H1 (cell line): ENCODE measurements around the gene C1orf21. TPM values are rescaled to one million over a fixed set of nuclear protein-coding genes. Genes with fewer than 3 reads are reported as not detected.

Source experiments
- CTCF ChIA-PET: fragments of 300-600 bp; sonication (Branson Sonifier 250); formaldehyde crosslinking; loops from one replicate; lab custom pipeline; 2021; ENCODE audit not compliant: partially characterized antibody; lab: Charles Lee
- POLR2A ChIA-PET: fragments of 300-600 bp; sonication (Branson Sonifier 250); formaldehyde crosslinking; loops from one replicate; lab custom pipeline; 2021; ENCODE audit warnings: inconsistent platforms; ENCODE audit not compliant: partially characterized antibody; lab: Charles Lee
- DNase-seq, 2 experiments: peaks; one replicate each; pipeline versions ENCODE4 v3.0.0 to v3.0.0-alpha.2; 2010 to 2022; ENCODE audit warnings: low spot score in 2 of 2, low read depth in 1 of 2, mixed read lengths in 1 of 2
- FAIRE-seq: peaks from 2 replicates; lab custom pipeline; 2011; peaks lifted over from hg19 to GRCh38; lab: Jason Lieb, UNC
- H2AFZ ChIP-seq: 2 replicates; pipeline ENCODE4 v1.8.1; 2012; ENCODE audit warnings: low read length, inconsistent platforms
- H2AK5ac ChIP-seq: 2 replicates; pipeline ENCODE4 v1.6.1; 2013; ENCODE audit warnings: low read depth, low read length
- H2BK120ac ChIP-seq: replicated peaks from 2 replicates; pipeline ENCODE3; 2013; ENCODE audit warnings: low read depth, low read length, inconsistent platforms
- H2BK12ac ChIP-seq: 2 replicates; pipeline ENCODE4 v1.6.1; 2013; ENCODE audit warnings: low read depth, low read length
- H2BK15ac ChIP-seq: 2 replicates; pipeline ENCODE4 v1.6.1; 2013; ENCODE audit warnings: low read length
- H2BK20ac ChIP-seq: 2 replicates; pipeline ENCODE4 v1.6.1; 2013; ENCODE audit warnings: low read length
- H2BK5ac ChIP-seq: 2 replicates; pipeline ENCODE4 v1.6.1; 2013; ENCODE audit warnings: low read depth, low read length
- H3K14ac ChIP-seq: 2 replicates; pipeline ENCODE4 v1.6.1; 2013; ENCODE audit warnings: inconsistent platforms; ENCODE audit not compliant: insufficient read length
- H3K18ac ChIP-seq: 2 replicates; pipeline ENCODE4 v1.6.1; 2013; ENCODE audit warnings: low read length; ENCODE audit errors: extremely low read depth
- H3K23ac ChIP-seq: 2 replicates; pipeline ENCODE4 v1.6.1; 2013; ENCODE audit warnings: inconsistent platforms; ENCODE audit not compliant: insufficient read length
- H3K23me2 ChIP-seq: 2 replicates; pipeline ENCODE4 v1.6.1; 2013; ENCODE audit warnings: low read depth, low read length
- H3K27ac ChIP-seq: 2 replicates; pipeline ENCODE4 v1.6.1; 2011; ENCODE audit warnings: low read depth, low read length, inconsistent platforms
- H3K27me3 ChIP-seq, 4 experiments: replicated peaks in 1 of 4; 1 replicate in 1 of 4; 2 replicates in 3 of 4; pipeline versions ENCODE4 v1.6.1 to v1.8.1; 2011 to 2013; ENCODE audit warnings: low read length in 3 of 4, mild to moderate bottlenecking in 3 of 4, inconsistent platforms in 2 of 4, mixed read lengths in 2 of 4, moderate library complexity in 1 of 4; ENCODE audit not compliant: control insufficient read depth in 3 of 4, insufficient read depth in 3 of 4; ENCODE audit errors: extremely low read depth in 1 of 4
- H3K36me3 ChIP-seq, 4 experiments: 2 replicates each; pipeline versions ENCODE4 v1.6.1 to v1.8.1; 2011 to 2013; ENCODE audit warnings: mild to moderate bottlenecking in 4 of 4, low read length in 3 of 4, moderate library complexity in 2 of 4, control low read depth in 1 of 4, inconsistent platforms in 1 of 4; ENCODE audit not compliant: insufficient read depth in 4 of 4, control insufficient read depth in 2 of 4
- H3K4ac ChIP-seq: replicated peaks from 2 replicates; pipeline ENCODE3; 2013; ENCODE audit warnings: low read length, low read depth, mixed read lengths, inconsistent platforms; ENCODE audit not compliant: insufficient read length
- H3K4me1 ChIP-seq, 4 experiments: replicated peaks in 1 of 4; 1 replicate in 1 of 4; 2 replicates in 3 of 4; pipeline versions ENCODE4 v1.6.1 to v1.8.1; 2011 to 2013; ENCODE audit warnings: low read length in 3 of 4, inconsistent platforms in 2 of 4, mixed read lengths in 1 of 4; ENCODE audit not compliant: insufficient read depth in 4 of 4, control insufficient read depth in 3 of 4
- H3K4me2 ChIP-seq, 2 experiments: 2 replicates each; pipeline versions ENCODE4 v1.6.1 to v1.8.1; 2011 to 2013; ENCODE audit warnings: low read depth in 2 of 2, low read length in 2 of 2, control low read depth in 1 of 2, inconsistent platforms in 1 of 2, mild to moderate bottlenecking in 1 of 2; ENCODE audit not compliant: insufficient read depth in 1 of 2
- H3K4me3 ChIP-seq, 4 experiments: fragments of 200-600, 300-600 bp in 1 of 4; sonication (generic), shearing (Covaris generic), sonication (Bioruptor Twin) in 1 of 4; 2 replicates each; pipeline versions ENCODE4 v1.5.1 to v1.8.1; 2011 to 2016; ENCODE audit warnings: low read length in 4 of 4, low read depth in 3 of 4, control low read depth in 2 of 4, inconsistent platforms in 2 of 4, mild to moderate bottlenecking in 2 of 4, mixed read lengths in 1 of 4, moderate library complexity in 1 of 4; ENCODE audit not compliant: insufficient read depth in 2 of 4; ENCODE audit errors: extremely low read depth in 1 of 4
- H3K56ac ChIP-seq: replicated peaks from 2 replicates; pipeline ENCODE3; 2013; ENCODE audit warnings: low read depth, mild to moderate bottlenecking, mixed read lengths, low read length, inconsistent platforms; ENCODE audit not compliant: insufficient read length
- H3K79me1 ChIP-seq: 2 replicates; pipeline ENCODE4 v1.6.1; 2013; ENCODE audit warnings: low read depth, low read length, control low read depth
- H3K79me2 ChIP-seq, 2 experiments: 2 replicates each; pipeline versions ENCODE4 v1.6.1 to v1.8.1; 2012 to 2013; ENCODE audit warnings: low read length in 2 of 2, mild to moderate bottlenecking in 2 of 2, inconsistent platforms in 1 of 2; ENCODE audit not compliant: insufficient read depth in 2 of 2, control insufficient read depth in 1 of 2
- H3K9ac ChIP-seq, 4 experiments: replicated peaks in 1 of 4; 1 replicate in 1 of 4; 2 replicates in 3 of 4; pipeline versions ENCODE4 v1.6.1 to v1.8.1; 2011 to 2013; ENCODE audit warnings: low read depth in 3 of 4, low read length in 3 of 4, control low read depth in 2 of 4, mild to moderate bottlenecking in 2 of 4, moderate library complexity in 2 of 4, inconsistent platforms in 1 of 4; ENCODE audit errors: extremely low read depth in 1 of 4
- H3K9me3 ChIP-seq, 2 experiments: 2 replicates each; pipeline versions ENCODE4 v1.6.1 to v1.8.1; 2012 to 2013; ENCODE audit warnings: mild to moderate bottlenecking in 2 of 2, moderate library complexity in 2 of 2, control low read depth in 1 of 2, inconsistent platforms in 1 of 2, low read depth in 1 of 2, low read length in 1 of 2, mixed read lengths in 1 of 2; ENCODE audit not compliant: insufficient read depth in 2 of 2
- H4K20me1 ChIP-seq, 2 experiments: replicated peaks in 1 of 2; 2 replicates each; pipeline versions ENCODE3 to v1.8.1; 2011 to 2013; ENCODE audit warnings: inconsistent platforms in 2 of 2, low read length in 2 of 2, mild to moderate bottlenecking in 1 of 2; ENCODE audit not compliant: insufficient read depth in 2 of 2, control insufficient read depth in 1 of 2
- H4K5ac ChIP-seq: 2 replicates; pipeline ENCODE4 v1.6.1; 2013; ENCODE audit warnings: low read length, low read depth, mixed read lengths, inconsistent platforms; ENCODE audit not compliant: insufficient read length
- H4K8ac ChIP-seq: 2 replicates; pipeline ENCODE4 v1.8.0; 2013; ENCODE audit warnings: mild to moderate bottlenecking, moderate library complexity, low read length, inconsistent platforms; ENCODE audit not compliant: insufficient read depth; ENCODE audit errors: extremely low read depth
- H4K91ac ChIP-seq: replicated peaks from 2 replicates; pipeline ENCODE3; 2013; ENCODE audit warnings: low read length, mixed read lengths, inconsistent platforms; ENCODE audit not compliant: insufficient read length
- CREB1 ChIP-seq: IDR thresholded peaks from 2 replicates; pipeline ENCODE4 v1.6.1; 2012; ENCODE audit warnings: inconsistent platforms
- CTBP2 ChIP-seq: IDR thresholded peaks from 2 replicates; pipeline ENCODE4 v1.7.0; 2011; ENCODE audit warnings: borderline replicate concordance, mild to moderate bottlenecking, moderate library complexity, mixed read lengths, low read length; ENCODE audit not compliant: insufficient read depth, insufficient read length
- POU5F1 ChIP-seq: IDR thresholded peaks from 2 replicates; pipeline ENCODE4 v1.6.1; 2011; ENCODE audit warnings: low read depth, mild to moderate bottlenecking, low read length, moderate library complexity
- YY1 ChIP-seq: IDR thresholded peaks from 2 replicates; pipeline ENCODE4 v1.6.1; 2011; ENCODE audit warnings: low read depth, mild to moderate bottlenecking, low read length
- WGBS, 2 experiments: shearing (Covaris generic) in 1 of 2; methylation state at CpG; one replicate each; pipeline versions ENCODE4 v1.1.6 to v1.1.7; 2013 to 2015; ENCODE audit warnings: low lambda C conversion rate in 2 of 2, mixed read lengths in 2 of 2, inconsistent platforms in 1 of 2, low coverage in 1 of 2, missing lambda C conversion rate in 1 of 2; ENCODE audit not compliant: insufficient replicate concordance in 2 of 2, insufficient coverage in 1 of 2, insufficient read length in 1 of 2; ENCODE audit errors: extremely low coverage in 1 of 2, missing lambda C conversion rate in 1 of 2; 5-methylcytosine and 5-hydroxymethylcytosine counted together
- polyA plus RNA-seq, 7 experiments: library from polyadenylated mRNA; depleted of rRNA in 3 of 7; stranded (reverse) in 5 of 7; unstranded in 2 of 7; fragments of >200 nt in 5 of 7; fragments of 200-250 nt in 2 of 7; gene quantifications; 1 replicate in 5 of 7; 2 replicates in 1 of 7; 4 replicates in 1 of 7; pipeline versions ENCODE4 v1.2.1 to v1.2.3, GENCODE V29; 2011 to 2013; ENCODE audit warnings: missing spikeins in 2 of 7, mixed read lengths in 2 of 7
- total RNA-seq: library from RNA; stranded (reverse); fragmentation: NEBNext Ultra II Directional; extraction: Animal tissue kit (Norgen Biotek cat#: 25700); gene quantifications from 2 replicates; pipeline ENCODE4 v1.2.1, GENCODE V29; 2021

The C1orf21 gene
- total and polyA plus RNA-seq, 2 of the 8 experiments (the other 6 are each of a cell fraction or from before 2014, with no cell fraction given): 16.6 to 51.0 TPM

DNA sequence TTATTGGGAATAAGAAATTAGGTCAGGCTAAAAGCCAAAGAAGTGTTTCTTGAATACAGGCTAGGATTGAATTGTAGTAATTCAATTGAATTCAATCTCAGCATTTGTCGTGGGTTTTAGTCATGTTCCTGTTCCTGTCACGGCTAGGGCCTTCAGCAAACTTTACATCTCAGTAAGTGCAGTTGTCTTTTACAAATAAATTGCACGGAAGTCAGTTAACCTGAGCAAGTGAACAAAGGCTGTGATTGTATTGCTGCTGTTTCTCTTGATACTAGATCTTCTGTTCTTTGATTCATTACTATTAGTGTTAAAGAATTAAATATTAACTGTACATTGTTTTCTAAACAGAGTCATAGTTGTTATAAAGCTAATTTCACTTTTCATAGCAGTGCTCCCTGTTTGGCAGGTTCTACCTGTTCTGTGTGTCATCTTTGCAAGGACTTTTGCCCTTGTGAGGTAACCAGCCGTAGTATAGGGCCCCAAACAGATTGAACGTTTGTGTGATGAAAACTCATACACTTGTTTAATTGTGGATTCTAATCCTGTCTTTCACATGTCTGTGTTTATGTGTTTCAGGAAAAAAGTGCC, 203.4 kb downstream of the C1orf21 start:
- H3K56ac ChIP-seq: no peak overlapping the region
- H4K8ac ChIP-seq: no peak overlapping the region
- no peaks in the 10 kb centered on the region; the same call in 1 of the 2 replicates for H3K23me2 ChIP-seq
- H3K14ac ChIP-seq: no peak overlapping the region
- no peak overlapping the region for H2AK5ac ChIP-seq
- peaks cover 0 to 24% of the 10 kb centered on the region in 2 experiments; a peak in 2 of 4 replicates for H3K79me2 ChIP-seq
- no peak overlapping the region for H2BK12ac ChIP-seq
- no peak for FAIRE-seq
- ChIA-PET CTCF (interaction anchor here (0.6 kb wide), 1 partner anchor 368 kb away, joined by 3 read pairs; no protein-coding TSS in a partner anchor), POLR2A (no interaction called here)
- H3K18ac ChIP-seq: no peak overlapping the region
- H4K20me1 ChIP-seq: no peaks in the 10 kb centered on the region
- no peak overlapping the region for H2BK120ac ChIP-seq
- H3K27me3 ChIP-seq: no peaks in the 10 kb centered on the region
- H3K79me1 ChIP-seq: no peaks in the 10 kb centered on the region
- H2BK20ac ChIP-seq: no peak overlapping the region
- no peak overlapping the region for H2BK5ac ChIP-seq
- H3K27ac ChIP-seq: no peak overlapping the region
- H2AFZ ChIP-seq: no peak overlapping the region
- H3K23ac ChIP-seq: no peak overlapping the region
- no peak for DNase-seq
- no peaks in the 10 kb centered on the region for H3K4me1 ChIP-seq
- no peak overlapping the region for H3K9ac ChIP-seq
- H4K5ac ChIP-seq: no peak overlapping the region
- 91% methylated on average over 5 of the region's 5 CpGs; no CpG with 5 or more reads in 1 of the 2 experiments for WGBS, 2 experiments
- H3K4me2 ChIP-seq: no peak overlapping the region
- H3K36me3 ChIP-seq: no peaks in the 10 kb centered on the region; a peak in 1 of 8 replicates
- H3K4ac ChIP-seq: no peak overlapping the region
- no peak overlapping the region for H2BK15ac ChIP-seq
- H3K4me3 ChIP-seq: no peak overlapping the region
- no peak overlapping the region for H4K91ac ChIP-seq
- no peaks in the 10 kb centered on the region for H3K9me3 ChIP-seq
- TF ChIP-seq CTBP2: no peak
- no peak for TF ChIP-seq CREB1
- no peak for TF ChIP-seq POU5F1
- no peak for TF ChIP-seq YY1
